ENCODE data around the gene MRNIP.

DNA sequence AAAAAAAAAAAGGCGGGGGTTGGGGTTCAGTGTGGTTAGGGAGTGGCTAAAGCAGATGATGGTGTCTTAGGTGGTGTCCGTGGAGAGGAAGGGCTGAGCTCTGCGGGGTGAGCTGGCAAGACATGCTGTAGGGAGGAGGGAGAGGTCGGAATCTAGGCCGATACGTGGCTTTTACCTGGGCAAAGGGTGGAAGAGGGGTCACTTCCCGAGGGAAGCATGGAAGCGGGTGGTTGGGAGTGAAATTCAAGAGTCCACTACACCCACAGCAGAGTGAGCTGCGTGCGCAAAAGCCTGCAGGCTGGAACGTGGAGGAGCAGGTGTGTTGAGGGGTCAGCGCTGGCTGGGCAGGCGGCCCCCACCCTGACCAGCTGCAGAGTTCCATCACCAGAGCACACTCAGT is 31.3 kb upstream of the MRNIP start:
- TF ChIP-seq, protein P1, sequence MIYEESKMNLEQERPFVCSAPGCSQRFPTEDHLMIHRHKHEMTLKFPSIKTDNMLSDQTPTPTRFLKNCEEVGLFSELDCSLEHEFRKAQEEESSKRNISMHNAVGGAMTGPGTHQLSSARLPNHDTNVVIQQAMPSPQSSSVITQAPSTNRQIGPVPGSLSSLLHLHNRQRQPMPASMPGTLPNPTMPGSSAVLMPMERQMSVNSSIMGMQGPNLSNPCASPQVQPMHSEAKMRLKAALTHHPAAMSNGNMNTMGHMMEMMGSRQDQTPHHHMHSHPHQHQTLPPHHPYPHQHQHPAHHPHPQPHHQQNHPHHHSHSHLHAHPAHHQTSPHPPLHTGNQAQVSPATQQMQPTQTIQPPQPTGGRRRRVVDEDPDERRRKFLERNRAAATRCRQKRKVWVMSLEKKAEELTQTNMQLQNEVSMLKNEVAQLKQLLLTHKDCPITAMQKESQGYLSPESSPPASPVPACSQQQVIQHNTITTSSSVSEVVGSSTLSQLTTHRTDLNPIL (CRISPR knock-in tag; IDR thresholded peaks at IDR 0.05; ENCODE audit: low read depth): no peak
- TF ChIP-seq ISL1 (CRISPR knock-in tag; IDR thresholded peaks at IDR 0.05): no peak
- no peak for TF ChIP-seq ZNF565 (CRISPR knock-in tag; conservative IDR thresholded peaks at IDR 0.05; ENCODE audit: low read depth)
- TF ChIP-seq ZFP30 (CRISPR knock-in tag; IDR thresholded peaks at IDR 0.05): no peak
